H1 (cell line): Measurements from ENCODE around the gene RHOH.

Experiments used
- CEBPB ChIP-seq: IDR thresholded peaks from 2 replicates; pipeline ENCODE4 v1.6.1; 2012; ENCODE audit warnings: low read depth, low read length
- EGR1 ChIP-seq: IDR thresholded peaks from 2 replicates; pipeline ENCODE4 v1.6.1; 2011; ENCODE audit warnings: low read depth, low read length, borderline replicate concordance
- GTF2F1 ChIP-seq: IDR thresholded peaks from 2 replicates; pipeline ENCODE4 v1.6.1; 2012; ENCODE audit warnings: low read depth, low read length, improper control_type of control experiment, borderline replicate concordance
- HDAC2 ChIP-seq, 2 experiments: fragments of 300-600 bp in 1 of 2; sonication (generic) in 1 of 2; IDR thresholded peaks; 2 replicates each; pipeline ENCODE4 v1.6.1; 2011 to 2012; ENCODE audit warnings: low read depth in 2 of 2, low read length in 2 of 2, mild to moderate bottlenecking in 2 of 2, moderate library complexity in 2 of 2, borderline replicate concordance in 1 of 2, inconsistent platforms in 1 of 2
- HDAC6 ChIP-seq: IDR thresholded peaks from one replicate; pipeline ENCODE4 v1.7.1; 2012; ENCODE audit warnings: low read depth, mild to moderate bottlenecking, inconsistent platforms, low read length, moderate library complexity
- NRF1 ChIP-seq: IDR thresholded peaks from 2 replicates; pipeline ENCODE4 v1.6.1; 2011; ENCODE audit warnings: mild to moderate bottlenecking, low read depth, low read length, improper control_type of control experiment
- POLR2AphosphoS5 ChIP-seq: IDR thresholded peaks from 2 replicates; pipeline ENCODE4 v1.6.1; 2011; ENCODE audit warnings: low read depth, low read length
- RNF2 ChIP-seq: fragments of 200-900, 300-1000 bp; sonication (generic); IDR thresholded peaks from 2 replicates; pipeline ENCODE4 v1.7.1; 2016; ENCODE audit warnings: borderline replicate concordance, low read depth, mild to moderate bottlenecking, antibody characterized with exemption, low read length; ENCODE audit not compliant: poor library complexity, severe bottlenecking; ENCODE audit errors: missing control alignments
- TAF1 ChIP-seq: IDR thresholded peaks from 2 replicates; pipeline ENCODE4 v1.6.1; 2011; ENCODE audit warnings: mild to moderate bottlenecking, low read depth, low read length
- TF ChIP-seq, protein P1 (sequence below), 3 experiments: IDR thresholded peaks; 1 replicate in 2 of 3; 2 replicates in 1 of 3; pipeline versions ENCODE4 v1.5.1 to v1.6.1; 2011; ENCODE audit warnings: low read length in 3 of 3, mild to moderate bottlenecking in 3 of 3, inconsistent platforms in 2 of 3, low read depth in 1 of 3, moderate library complexity in 1 of 3; ENCODE audit not compliant: insufficient read depth in 1 of 3; ENCODE audit errors: control extremely low read depth in 1 of 3

GRCh38 chr4:40281913-40282312 is 85.1 kb downstream of the RHOH start:
- TF ChIP-seq, protein P1, sequence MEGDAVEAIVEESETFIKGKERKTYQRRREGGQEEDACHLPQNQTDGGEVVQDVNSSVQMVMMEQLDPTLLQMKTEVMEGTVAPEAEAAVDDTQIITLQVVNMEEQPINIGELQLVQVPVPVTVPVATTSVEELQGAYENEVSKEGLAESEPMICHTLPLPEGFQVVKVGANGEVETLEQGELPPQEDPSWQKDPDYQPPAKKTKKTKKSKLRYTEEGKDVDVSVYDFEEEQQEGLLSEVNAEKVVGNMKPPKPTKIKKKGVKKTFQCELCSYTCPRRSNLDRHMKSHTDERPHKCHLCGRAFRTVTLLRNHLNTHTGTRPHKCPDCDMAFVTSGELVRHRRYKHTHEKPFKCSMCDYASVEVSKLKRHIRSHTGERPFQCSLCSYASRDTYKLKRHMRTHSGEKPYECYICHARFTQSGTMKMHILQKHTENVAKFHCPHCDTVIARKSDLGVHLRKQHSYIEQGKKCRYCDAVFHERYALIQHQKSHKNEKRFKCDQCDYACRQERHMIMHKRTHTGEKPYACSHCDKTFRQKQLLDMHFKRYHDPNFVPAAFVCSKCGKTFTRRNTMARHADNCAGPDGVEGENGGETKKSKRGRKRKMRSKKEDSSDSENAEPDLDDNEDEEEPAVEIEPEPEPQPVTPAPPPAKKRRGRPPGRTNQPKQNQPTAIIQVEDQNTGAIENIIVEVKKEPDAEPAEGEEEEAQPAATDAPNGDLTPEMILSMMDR (IDR thresholded peaks at IDR 0.05; ENCODE audit: control extremely low read depth in 1 of 3, insufficient read depth in 1 of 3, low read depth in 1 of 3, low read length in 3 of 3) = no peak
- no peak for TF ChIP-seq CEBPB
- TF ChIP-seq HDAC6 = no peak
- TF ChIP-seq RNF2 = no peak
- TF ChIP-seq NRF1 = no peak
- TF ChIP-seq GTF2F1 = no peak
- TF ChIP-seq POLR2AphosphoS5 = no peak
- TF ChIP-seq TAF1 = no peak
- TF ChIP-seq EGR1 = no peak
- no peak for TF ChIP-seq HDAC2 (IDR thresholded peaks at IDR 0.05; ENCODE audit: borderline replicate concordance in 1 of 2, low read depth in 2 of 2, low read length in 2 of 2)
